ENCODE measurements around the gene MIER2. TPM values are rescaled to one million over a fixed set of nuclear protein-coding genes. Genes with fewer than 3 reads are reported as not detected.

MIER2 gene
- polyA plus RNA-seq, 3 donors, result 3.6 to 21.9 (median 6.9) TPM

DNA sequence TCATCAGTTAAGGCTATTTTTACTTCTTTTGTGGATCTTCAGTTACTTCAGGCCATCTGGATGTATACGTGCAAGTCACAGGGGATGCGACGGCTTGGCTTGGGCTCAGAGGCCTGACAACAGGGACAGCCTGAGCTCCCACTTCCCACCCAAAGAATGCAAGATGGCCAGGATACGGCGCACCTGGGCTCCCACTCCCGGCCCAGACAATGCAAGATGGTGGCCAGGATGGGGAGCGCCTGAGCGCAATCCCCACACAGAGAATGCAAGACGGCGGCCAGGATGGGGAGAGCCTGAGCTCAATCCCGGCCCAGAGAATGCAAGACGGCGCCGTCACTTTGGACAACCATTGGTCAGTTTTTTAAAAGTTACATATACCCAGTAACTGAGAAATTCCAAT is 25.3 kb upstream of the MIER2 start:
- no peaks in the 10 kb centered on the region for H3K36me3 Mint-ChIP-seq
- peaks cover 0 to 3% (median 2%) of the 10 kb centered on the region in 7 donors for H3K9me3 Mint-ChIP-seq
- Histone ChIP-seq H3K4me3 (replicated peaks in 1 of 3; ENCODE audit: low read depth in 2 of 3, low read length in 3 of 3) (no peak overlapping the region), H3K27ac (ENCODE audit: low read depth in 1 of 2, low read length in 2 of 2) (no peak overlapping the region), H3K9ac (ENCODE audit: insufficient read depth, low read length, poor library complexity, severe bottlenecking) (no peak overlapping the region), H3K4me2 (replicated peaks; ENCODE audit: extremely low read depth, low read length, poor library complexity, severe bottlenecking) (no peak overlapping the region), H3K4me1 (ENCODE audit: control insufficient read depth in 1 of 2, insufficient read depth in 2 of 2, low read length in 2 of 2) (no peaks in the 10 kb centered on the region), H2AFZ (ENCODE audit: insufficient read depth, low read depth, low read length, poor library complexity, severe bottlenecking) (no peak overlapping the region), H3K36me3 (replicated peaks in 1 of 2; ENCODE audit: control insufficient read depth in 1 of 2, insufficient read depth in 2 of 2, low read length in 2 of 2) (no peaks in the 10 kb centered on the region), H3K9me3 (replicated peaks in 1 of 2; ENCODE audit: control insufficient read depth in 1 of 2, insufficient read depth in 1 of 2, low read length in 2 of 2) (no peaks in the 10 kb centered on the region), H3K79me2 (ENCODE audit: insufficient read depth, low read length) (no peaks in the 10 kb centered on the region), H3K27me3 (ENCODE audit: control insufficient read depth in 2 of 2, insufficient read depth in 2 of 2, low read length in 2 of 2) (no peaks in the 10 kb centered on the region), H4K20me1 (ENCODE audit: insufficient read depth, low read length) (no peaks in the 10 kb centered on the region)
- 99% methylated on average over 7 of the region's 14 CpGs for WGBS (ENCODE audit: insufficient coverage)
- H3K4me1 Mint-ChIP-seq, result no peaks in the 10 kb centered on the region
- TF ChIP-seq, protein P1, sequence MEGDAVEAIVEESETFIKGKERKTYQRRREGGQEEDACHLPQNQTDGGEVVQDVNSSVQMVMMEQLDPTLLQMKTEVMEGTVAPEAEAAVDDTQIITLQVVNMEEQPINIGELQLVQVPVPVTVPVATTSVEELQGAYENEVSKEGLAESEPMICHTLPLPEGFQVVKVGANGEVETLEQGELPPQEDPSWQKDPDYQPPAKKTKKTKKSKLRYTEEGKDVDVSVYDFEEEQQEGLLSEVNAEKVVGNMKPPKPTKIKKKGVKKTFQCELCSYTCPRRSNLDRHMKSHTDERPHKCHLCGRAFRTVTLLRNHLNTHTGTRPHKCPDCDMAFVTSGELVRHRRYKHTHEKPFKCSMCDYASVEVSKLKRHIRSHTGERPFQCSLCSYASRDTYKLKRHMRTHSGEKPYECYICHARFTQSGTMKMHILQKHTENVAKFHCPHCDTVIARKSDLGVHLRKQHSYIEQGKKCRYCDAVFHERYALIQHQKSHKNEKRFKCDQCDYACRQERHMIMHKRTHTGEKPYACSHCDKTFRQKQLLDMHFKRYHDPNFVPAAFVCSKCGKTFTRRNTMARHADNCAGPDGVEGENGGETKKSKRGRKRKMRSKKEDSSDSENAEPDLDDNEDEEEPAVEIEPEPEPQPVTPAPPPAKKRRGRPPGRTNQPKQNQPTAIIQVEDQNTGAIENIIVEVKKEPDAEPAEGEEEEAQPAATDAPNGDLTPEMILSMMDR (IDR thresholded peaks at IDR 0.05), result no peak
- no peak for DNase-seq
- no peak overlapping the region for H3K4me3 Mint-ChIP-seq
- H3K27ac Mint-ChIP-seq, result no peak overlapping the region
- intact Hi-C loops (cut with micrococcal nuclease), result no loop called here
- peaks cover 11 to 29% (median 17%) of the 10 kb centered on the region in 3 donors for H3K27me3 Mint-ChIP-seq (ENCODE audit: low read depth in 3 of 3)

DNA sequence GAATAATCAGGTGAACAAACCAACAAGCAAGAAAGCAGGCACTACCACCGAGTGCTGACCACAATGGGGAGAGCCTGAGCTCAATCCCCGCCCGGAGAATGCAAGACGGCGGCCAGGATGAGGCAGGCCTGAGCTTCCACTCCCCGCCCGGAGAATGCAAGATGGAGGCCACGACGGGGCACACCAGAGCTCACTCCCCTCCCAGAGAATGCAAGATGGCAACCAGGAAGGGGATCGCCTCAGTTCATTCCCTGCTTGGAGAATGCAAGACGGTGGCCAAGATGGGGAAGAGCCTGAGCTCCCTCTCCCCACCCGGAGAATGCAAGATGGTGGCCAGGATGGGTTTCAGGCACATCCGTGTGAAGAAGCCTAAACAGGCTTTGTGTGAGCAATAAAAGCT is 24.7 kb upstream of the MIER2 start:
- H3K9me3 Mint-ChIP-seq, result peaks cover 0 to 3% (median 2%) of the 10 kb centered on the region in 7 donors
- no peak overlapping the region for H2AFZ ChIP-seq (ENCODE audit: insufficient read depth, low read depth, low read length, poor library complexity, severe bottlenecking)
- H3K79me2 ChIP-seq (ENCODE audit: insufficient read depth, low read length), result no peaks in the 10 kb centered on the region
- H3K4me1 ChIP-seq (ENCODE audit: control insufficient read depth in 1 of 2, insufficient read depth in 2 of 2, low read length in 2 of 2), result no peaks in the 10 kb centered on the region
- H3K4me2 ChIP-seq (replicated peaks; ENCODE audit: extremely low read depth, low read length, poor library complexity, severe bottlenecking), result no peak overlapping the region
- TF ChIP-seq, protein P1 (IDR thresholded peaks at IDR 0.05), result no peak
- peaks cover 11 to 28% (median 18%) of the 10 kb centered on the region in 3 donors for H3K27me3 Mint-ChIP-seq (ENCODE audit: low read depth in 3 of 3)
- no peak for DNase-seq
- H4K20me1 ChIP-seq (ENCODE audit: insufficient read depth, low read length), result no peaks in the 10 kb centered on the region
- H3K27ac Mint-ChIP-seq, result no peak overlapping the region
- H3K36me3 ChIP-seq (replicated peaks in 1 of 2; ENCODE audit: control insufficient read depth in 1 of 2, insufficient read depth in 2 of 2, low read length in 2 of 2), result no peaks in the 10 kb centered on the region
- H3K27me3 ChIP-seq (ENCODE audit: control insufficient read depth in 2 of 2, insufficient read depth in 2 of 2, low read length in 2 of 2), result no peaks in the 10 kb centered on the region
- WGBS (ENCODE audit: insufficient coverage), result 90% methylated on average over 8 of the region's 13 CpGs
- H3K36me3 Mint-ChIP-seq, result no peaks in the 10 kb centered on the region
- no peak overlapping the region for H3K9ac ChIP-seq (ENCODE audit: insufficient read depth, low read length, poor library complexity, severe bottlenecking)
- no peak overlapping the region for H3K27ac ChIP-seq (ENCODE audit: low read depth in 1 of 2, low read length in 2 of 2)
- H3K9me3 ChIP-seq (replicated peaks in 1 of 2; ENCODE audit: control insufficient read depth in 1 of 2, insufficient read depth in 1 of 2, low read length in 2 of 2), result no peaks in the 10 kb centered on the region
- no peak overlapping the region for H3K4me3 Mint-ChIP-seq
- H3K4me3 ChIP-seq (replicated peaks in 1 of 3; ENCODE audit: low read depth in 2 of 3, low read length in 3 of 3), result no peak overlapping the region
- intact Hi-C loops (cut with micrococcal nuclease), result no loop called here
- H3K4me1 Mint-ChIP-seq, result no peaks in the 10 kb centered on the region

Measured in CD14-positive monocyte (primary cell).